Dermis blood vessel endothelial cell (primary cell): ENCODE data around the gene KIRREL3. TPM values are rescaled to one million over a fixed set of nuclear protein-coding genes. Genes with fewer than 3 reads are reported as not detected.

Experiments used
- DNase-seq: peaks from one replicate; pipeline ENCODE4 v3.0.0; 2010
- total RNA-seq: library from RNA; depleted of rRNA; stranded (reverse); fragments of >200 nt; gene quantifications from 2 replicates; pipeline ENCODE4 v1.2.3, GENCODE V29; 2014

The KIRREL3 gene
- total RNA-seq, 1 donor from 2014 or later, result not detected

- DNase-seq, result no peak
Measured at GRCh38 chr11:126702165-126702720, 298.3 kb downstream of the KIRREL3 start.

GRCh38 chr11:126701520-126701897 is 299.1 kb downstream of the KIRREL3 start:
- no peak for DNase-seq

- no peak for DNase-seq
Measured at GRCh38 chr11:126700768-126701519, 299.6 kb downstream of the KIRREL3 start.

GRCh38 chr11:126698576-126698975 is 302.0 kb downstream of the KIRREL3 start:
- no peak for DNase-seq

GRCh38 chr11:126697936-126698335 is 302.6 kb downstream of the KIRREL3 start:
- DNase-seq, result no peak

GRCh38 chr11:126696982-126697381 is 303.6 kb downstream of the KIRREL3 start:
- DNase-seq, result no peak

- no peak for DNase-seq
Measured at GRCh38 chr11:126695293-126695692, 305.3 kb downstream of the KIRREL3 start.

- DNase-seq, result no peak
Measured at GRCh38 chr11:126694065-126694625, 306.4 kb downstream of the KIRREL3 start.

GRCh38 chr11:126687477-126687876 is 313.1 kb downstream of the KIRREL3 start:
- DNase-seq, result no peak

- DNase-seq, result no peak
Measured at GRCh38 chr11:126686938-126687337, 313.6 kb downstream of the KIRREL3 start.

GRCh38 chr11:126683766-126684728 is 316.5 kb downstream of the KIRREL3 start:
- no peak for DNase-seq

GRCh38 chr11:126682590-126682989 is 318.0 kb downstream of the KIRREL3 start:
- no peak for DNase-seq

GRCh38 chr11:126680700-126681099 is 319.9 kb downstream of the KIRREL3 start:
- DNase-seq, result no peak

GRCh38 chr11:126680131-126680530 is 320.4 kb downstream of the KIRREL3 start:
- DNase-seq, result no peak

- no peak for DNase-seq
Measured at GRCh38 chr11:126679033-126679432, 321.5 kb downstream of the KIRREL3 start.

- DNase-seq, result no peak
Measured at GRCh38 chr11:126676536-126676935, 324.0 kb downstream of the KIRREL3 start.

- no peak for DNase-seq
Measured at GRCh38 chr11:126673319-126673718, 327.3 kb downstream of the KIRREL3 start.

GRCh38 chr11:126669416-126669815 is 331.2 kb downstream of the KIRREL3 start:
- DNase-seq, result no peak

GRCh38 chr11:126664643-126665042 is 335.9 kb downstream of the KIRREL3 start:
- DNase-seq, result no peak

GRCh38 chr11:126663749-126664592 is 336.6 kb downstream of the KIRREL3 start:
- DNase-seq, result no peak

GRCh38 chr11:126662035-126662790 is 338.4 kb downstream of the KIRREL3 start:
- DNase-seq, result no peak
